HFFc6 (cell line): ENCODE results near the gene MARCHF3. TPM values are rescaled to one million over a fixed set of nuclear protein-coding genes. Genes with fewer than 3 reads are reported as not detected.
"Not testable (repeated sequence)": the region's sequence is repeated elsewhere in the genome, so short reads cannot be mapped to it uniquely, and the experiment has no call there.

ENCODE experiments used
- DNase-seq: peaks from one replicate; pipeline ENCODE4 v3.0.0-alpha.2; 2018
- H3K27ac Mint-ChIP-seq: 2 replicates; pipeline ENCODE4 v1.8.0; 2020; ENCODE audit warnings: mild to moderate bottlenecking, mixed read lengths
- H3K27me3 Mint-ChIP-seq: 2 replicates; pipeline ENCODE4 v1.8.0; 2021; ENCODE audit warnings: mild to moderate bottlenecking, moderate library complexity, mixed read lengths; ENCODE audit not compliant: insufficient read depth
- H3K36me3 Mint-ChIP-seq: 2 replicates; pipeline ENCODE4 v1.8.0; 2021; ENCODE audit warnings: low read depth, mixed read lengths
- H3K4me1 Mint-ChIP-seq: 2 replicates; pipeline ENCODE4 v1.8.0; 2020; ENCODE audit warnings: low read depth, mixed read lengths
- H3K4me3 Mint-ChIP-seq: 2 replicates; pipeline ENCODE4 v1.8.0; 2020; ENCODE audit warnings: mild to moderate bottlenecking, moderate library complexity, mixed read lengths
- H3K9me3 Mint-ChIP-seq: 2 replicates; pipeline ENCODE4 v1.8.0; 2020; ENCODE audit warnings: mild to moderate bottlenecking, mixed read lengths
- CTCF ChIP-seq: fragments of 200-600 bp; sonication (generic); IDR thresholded peaks from 2 replicates; pipeline ENCODE4 v1.5.0; 2021; ENCODE audit warnings: antibody characterized with exemption, mild to moderate bottlenecking
- total RNA-seq, 6 experiments: library from RNA; stranded (reverse); fragmentation: NEBNext Ultra II Directional; extraction: Animal tissue kit (Norgen Biotek cat#: 25700); gene quantifications; 2 replicates in 1 of 6; 3 replicates in 5 of 6; pipeline ENCODE4 v1.2.3, GENCODE V29; 2021

Gene MARCHF3
- total RNA-seq, 6 experiments from 2014 or later, result 12.3 to 17.8 (median 13.3) TPM

GRCh38 chr5:126847826-126848251 lies 182.5 kb downstream of the MARCHF3 start:
- Mint-ChIP-seq H3K36me3 (no peaks in the 10 kb centered on the region), H3K27me3 (no peaks in the 10 kb centered on the region; the same call in 1 of the 2 replicates), H3K4me3 (no peak overlapping the region), H3K4me1 (peaks cover 10% of the 10 kb centered on the region), H3K27ac (no peak overlapping the region), H3K9me3 (no peaks in the 10 kb centered on the region)
- DNase-seq, result no peak
- no peak for TF ChIP-seq CTCF

- H3K4me3 Mint-ChIP-seq, result no peak overlapping the region
- no peak for TF ChIP-seq CTCF
- no peaks in the 10 kb centered on the region; the same call in 1 of the 2 replicates for H3K27me3 Mint-ChIP-seq
- DNase-seq, result no peak
- H3K27ac Mint-ChIP-seq, result no peak overlapping the region
- peaks cover 10% of the 10 kb centered on the region for H3K4me1 Mint-ChIP-seq
- no peaks in the 10 kb centered on the region for H3K36me3 Mint-ChIP-seq
- no peaks in the 10 kb centered on the region for H3K9me3 Mint-ChIP-seq
These were observed 182.9 kb downstream of the MARCHF3 start for GRCh38 chr5:126847456-126847820.

- H3K36me3 Mint-ChIP-seq, result no peaks in the 10 kb centered on the region
- H3K4me3 Mint-ChIP-seq, result no peak overlapping the region
- no peak overlapping the region for H3K27ac Mint-ChIP-seq
- no peak for DNase-seq
- no peaks in the 10 kb centered on the region; the same call in 1 of the 2 replicates for H3K27me3 Mint-ChIP-seq
- H3K9me3 Mint-ChIP-seq, result no peaks in the 10 kb centered on the region
- TF ChIP-seq CTCF, result no peak; the same call in 1 of the 2 replicates
- H3K4me1 Mint-ChIP-seq, result peaks cover 10% of the 10 kb centered on the region
These were observed 183.5 kb downstream of the MARCHF3 start for GRCh38 chr5:126846744-126847455.

GRCh38 chr5:126846344-126846743 lies 184.0 kb downstream of the MARCHF3 start:
- peak; percentile 72 for TF ChIP-seq CTCF
- Mint-ChIP-seq H3K36me3 (no peaks in the 10 kb centered on the region), H3K27ac (no peak overlapping the region), H3K27me3 (no peaks in the 10 kb centered on the region; the same call in 1 of the 2 replicates), H3K4me3 (no peak overlapping the region), H3K4me1 (peaks cover 10% of the 10 kb centered on the region), H3K9me3 (no peaks in the 10 kb centered on the region)
- DNase-seq, result peak; percentile 52

GRCh38 chr5:126845470-126846070 lies 184.8 kb downstream of the MARCHF3 start:
- DNase-seq, H3K4me1 Mint-ChIP-seq, H3K36me3 Mint-ChIP-seq, H3K27ac Mint-ChIP-seq, H3K27me3 Mint-ChIP-seq, H3K4me3 Mint-ChIP-seq, H3K9me3 Mint-ChIP-seq: not testable (repeated sequence)

- H3K9me3 Mint-ChIP-seq, H3K4me1 Mint-ChIP-seq, H3K27ac Mint-ChIP-seq, H3K27me3 Mint-ChIP-seq, H3K36me3 Mint-ChIP-seq, H3K4me3 Mint-ChIP-seq, DNase-seq: not testable (repeated sequence)
These were observed 187.0 kb downstream of the MARCHF3 start for GRCh38 chr5:126843375-126843774.

GRCh38 chr5:126839407-126839806 lies 191.0 kb downstream of the MARCHF3 start:
- H3K9me3 Mint-ChIP-seq, H3K4me1 Mint-ChIP-seq, H3K4me3 Mint-ChIP-seq, H3K36me3 Mint-ChIP-seq, H3K27me3 Mint-ChIP-seq, H3K27ac Mint-ChIP-seq, DNase-seq: not testable (repeated sequence)
